Neural cell (in vitro differentiated cells): ENCODE measurements around the gene SDK1. TPM values are rescaled to one million over a fixed set of nuclear protein-coding genes. Genes with fewer than 3 reads are reported as not detected.

ENCODE experiments used
- H2AFZ ChIP-seq: fragments of 200-600, 300-800 bp; sonication (generic), shearing (Covaris generic); 2 replicates; pipeline ENCODE4 v1.6.0; 2014; ENCODE audit warnings: low read depth, mild to moderate bottlenecking, antibody characterized with exemption, low read length, moderate library complexity
- H3F3A ChIP-seq: fragments of 200-600 bp; shearing (Covaris generic); 2 replicates; pipeline ENCODE4 v1.6.1; 2016; ENCODE audit warnings: mild to moderate bottlenecking, moderate library complexity, mixed read lengths, antibody characterized with exemption, low read length; ENCODE audit not compliant: insufficient read depth, poor library complexity, severe bottlenecking
- H3K27ac ChIP-seq: fragments of 200-600, 300-800 bp; sonication (generic), shearing (Covaris generic); 2 replicates; pipeline ENCODE4 v1.5.1; 2014; ENCODE audit warnings: mild to moderate bottlenecking, low read length, moderate library complexity
- H3K27me3 ChIP-seq: fragments of 300-800, 200-600 bp; sonication (generic), shearing (Covaris generic); 2 replicates; pipeline ENCODE4 v1.6.0; 2014; ENCODE audit warnings: mild to moderate bottlenecking, low read depth, low read length, moderate library complexity; ENCODE audit not compliant: insufficient read depth
- H3K36me3 ChIP-seq: fragments of 300-800, 200-600 bp; sonication (generic), shearing (Covaris generic); 2 replicates; pipeline ENCODE4 v1.5.1; 2014; ENCODE audit warnings: mild to moderate bottlenecking, antibody characterized with exemption, low read length, moderate library complexity; ENCODE audit not compliant: insufficient read depth
- H3K4me2 ChIP-seq: fragments of 300-800, 200-600 bp; sonication (generic), shearing (Covaris generic); 2 replicates; pipeline ENCODE4 v1.6.0; 2014; ENCODE audit warnings: mild to moderate bottlenecking, low read length
- H3K4me3 ChIP-seq: fragments of 300-800, 200-600 bp; sonication (generic), shearing (Covaris generic); 2 replicates; pipeline ENCODE4 v1.5.1; 2014; ENCODE audit warnings: mild to moderate bottlenecking, low read length, moderate library complexity
- H3K79me2 ChIP-seq: fragments of 200-600 bp; shearing (Covaris generic); replicated peaks from 2 replicates; pipeline ENCODE4 v1.6.0; 2014; ENCODE audit warnings: mild to moderate bottlenecking, low read length, moderate library complexity; ENCODE audit not compliant: insufficient read depth
- H3K9ac ChIP-seq: fragments of 300-800, 200-600 bp; sonication (generic), shearing (Covaris generic); 2 replicates; pipeline ENCODE4 v1.6.1; 2016; ENCODE audit warnings: mild to moderate bottlenecking, low read length, mixed read lengths
- H3K9me2 ChIP-seq: fragments of 200-600 bp; shearing (Covaris generic); 2 replicates; pipeline ENCODE4 v1.6.1; 2016; ENCODE audit warnings: mild to moderate bottlenecking, low read length, mixed read lengths; ENCODE audit not compliant: insufficient read depth
- H3K9me3 ChIP-seq: fragments of 200-600, 300-800 bp; sonication (generic), shearing (Covaris generic); 2 replicates; pipeline ENCODE4 v1.6.1; 2016; ENCODE audit warnings: mild to moderate bottlenecking, mixed run types, low read length, moderate library complexity, mixed read lengths
- H4K20me1 ChIP-seq: fragments of 200-600 bp; shearing (Covaris generic); 2 replicates; pipeline ENCODE4 v1.6.1; 2016; ENCODE audit warnings: mild to moderate bottlenecking, mixed run types; ENCODE audit not compliant: insufficient read depth
- EP300 ChIP-seq: fragments of 450-650 bp; conservative IDR thresholded peaks from 2 replicates; pipeline ENCODE4 v1.6.1; 2014; ENCODE audit warnings: antibody characterized with exemption, mild to moderate bottlenecking, moderate library complexity; ENCODE audit not compliant: poor library complexity, severe bottlenecking
- EZH2 ChIP-seq: fragments of 200-600, 300-800 bp; shearing (Covaris generic), sonication (generic); IDR thresholded peaks from 2 replicates; pipeline ENCODE4 v1.6.1; 2014; ENCODE audit warnings: antibody characterized with exemption, low read length, borderline replicate concordance, mild to moderate bottlenecking; ENCODE audit not compliant: insufficient read depth, poor library complexity, severe bottlenecking
- MXI1 ChIP-seq: fragments of 450-650 bp; conservative IDR thresholded peaks from 2 replicates; pipeline ENCODE4 v1.6.1; 2014; ENCODE audit warnings: antibody characterized with exemption, mild to moderate bottlenecking; ENCODE audit not compliant: poor library complexity, severe bottlenecking
- POLR2AphosphoS5 ChIP-seq: IDR thresholded peaks from 2 replicates; pipeline ENCODE4 v1.6.1; 2012
- RAD21 ChIP-seq: fragments of 450-650 bp; conservative IDR thresholded peaks from 2 replicates; pipeline ENCODE4 v1.6.1; 2014; ENCODE audit warnings: antibody characterized with exemption, mild to moderate bottlenecking, moderate library complexity
- REST ChIP-seq: IDR thresholded peaks from 2 replicates; pipeline ENCODE4 v1.6.1; 2012; ENCODE audit warnings: borderline replicate concordance
- SMC3 ChIP-seq: fragments of 450-650 bp; conservative IDR thresholded peaks from 2 replicates; pipeline ENCODE4 v1.6.1; 2014; ENCODE audit warnings: antibody characterized with exemption, mild to moderate bottlenecking, moderate library complexity; ENCODE audit not compliant: poor library complexity
- TAF1 ChIP-seq: IDR thresholded peaks from 2 replicates; pipeline ENCODE4 v1.6.1; 2012; ENCODE audit warnings: low read depth
- polyA plus RNA-seq: library from polyadenylated mRNA; depleted of rRNA; stranded (reverse); fragments of >200 nt; gene quantifications from 2 replicates; pipeline ENCODE4 v1.2.3, GENCODE V29; 2014
- TF ChIP-seq, protein P1 (sequence below): fragments of 450-650 bp; IDR thresholded peaks from 2 replicates; pipeline ENCODE4 v1.5.1; 2014; ENCODE audit warnings: antibody characterized with exemption, mild to moderate bottlenecking, moderate library complexity; ENCODE audit not compliant: poor library complexity, severe bottlenecking

The SDK1 gene
- polyA plus RNA-seq, 1 donor from 2014 or later, result 2.7 TPM

DNA sequence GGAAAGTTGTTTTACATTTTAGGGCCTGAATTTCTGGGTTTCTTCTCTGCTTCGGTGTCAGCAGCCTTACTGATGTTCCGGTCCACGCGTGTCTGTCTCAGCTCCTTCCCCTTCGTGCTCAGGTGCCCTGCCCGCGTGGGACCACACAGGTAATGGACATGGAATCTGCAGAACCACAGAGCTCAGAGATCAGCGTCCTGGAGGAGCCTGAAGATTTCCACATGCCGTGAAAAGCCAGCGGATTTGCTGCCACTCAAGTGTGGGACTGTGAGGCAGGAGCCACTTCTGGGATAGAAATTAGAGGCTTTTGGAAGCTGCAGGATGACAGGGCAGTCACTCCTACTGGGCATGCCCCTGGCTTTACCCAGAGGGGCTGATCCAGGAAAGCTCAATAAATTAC lies 714.9 kb downstream of the SDK1 start:
- no peaks in the 10 kb centered on the region for H3K79me2 ChIP-seq
- no peaks in the 10 kb centered on the region for H3K36me3 ChIP-seq
- no peak overlapping the region for H3K4me2 ChIP-seq
- H3K9me2 ChIP-seq, result no peaks in the 10 kb centered on the region
- H3K9ac ChIP-seq, result no peak overlapping the region
- no peak overlapping the region for H2AFZ ChIP-seq
- peaks cover 3% of the 10 kb centered on the region for H3K9me3 ChIP-seq
- no peaks in the 10 kb centered on the region for H3K27me3 ChIP-seq
- H3K4me3 ChIP-seq, result no peak overlapping the region
- TF ChIP-seq TAF1 (no peak), POLR2AphosphoS5 (no peak), RAD21 (no peak), MXI1 (no peak), EZH2 (no peak), EP300 (no peak), SMC3 (no peak), REST (no peak)
- TF ChIP-seq, protein P1, sequence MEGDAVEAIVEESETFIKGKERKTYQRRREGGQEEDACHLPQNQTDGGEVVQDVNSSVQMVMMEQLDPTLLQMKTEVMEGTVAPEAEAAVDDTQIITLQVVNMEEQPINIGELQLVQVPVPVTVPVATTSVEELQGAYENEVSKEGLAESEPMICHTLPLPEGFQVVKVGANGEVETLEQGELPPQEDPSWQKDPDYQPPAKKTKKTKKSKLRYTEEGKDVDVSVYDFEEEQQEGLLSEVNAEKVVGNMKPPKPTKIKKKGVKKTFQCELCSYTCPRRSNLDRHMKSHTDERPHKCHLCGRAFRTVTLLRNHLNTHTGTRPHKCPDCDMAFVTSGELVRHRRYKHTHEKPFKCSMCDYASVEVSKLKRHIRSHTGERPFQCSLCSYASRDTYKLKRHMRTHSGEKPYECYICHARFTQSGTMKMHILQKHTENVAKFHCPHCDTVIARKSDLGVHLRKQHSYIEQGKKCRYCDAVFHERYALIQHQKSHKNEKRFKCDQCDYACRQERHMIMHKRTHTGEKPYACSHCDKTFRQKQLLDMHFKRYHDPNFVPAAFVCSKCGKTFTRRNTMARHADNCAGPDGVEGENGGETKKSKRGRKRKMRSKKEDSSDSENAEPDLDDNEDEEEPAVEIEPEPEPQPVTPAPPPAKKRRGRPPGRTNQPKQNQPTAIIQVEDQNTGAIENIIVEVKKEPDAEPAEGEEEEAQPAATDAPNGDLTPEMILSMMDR, result no peak
- H3F3A ChIP-seq, result no peaks in the 10 kb centered on the region
- H3K27ac ChIP-seq, result no peak overlapping the region
- H4K20me1 ChIP-seq, result no peaks in the 10 kb centered on the region

DNA sequence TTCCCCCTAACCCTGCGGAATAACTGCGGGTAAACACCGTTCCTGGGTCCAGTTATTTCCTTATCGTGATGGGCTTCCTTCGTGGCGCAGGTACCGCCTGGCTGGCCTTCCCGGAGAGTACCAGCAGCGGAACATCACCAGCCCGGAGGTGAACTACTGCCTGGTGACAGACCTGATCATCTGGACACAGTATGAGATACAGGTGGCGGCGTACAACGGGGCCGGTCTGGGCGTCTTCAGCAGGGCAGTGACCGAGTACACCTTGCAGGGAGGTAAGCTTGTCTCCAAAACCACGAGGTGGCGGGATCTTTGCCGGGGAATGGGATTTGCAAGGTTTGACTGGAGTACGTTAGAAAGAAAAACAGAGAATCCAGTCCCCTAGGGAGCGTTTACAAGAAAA lies 716.0 kb downstream of the SDK1 start:
- Histone ChIP-seq H3K9me3 (peaks cover 6% of the 10 kb centered on the region), H3K27me3 (no peaks in the 10 kb centered on the region), H2AFZ (no peak overlapping the region), H4K20me1 (no peaks in the 10 kb centered on the region), H3K4me3 (no peak overlapping the region), H3K9me2 (no peaks in the 10 kb centered on the region), H3K9ac (no peak overlapping the region), H3K27ac (no peak overlapping the region), H3K4me2 (no peak overlapping the region), H3F3A (no peaks in the 10 kb centered on the region), H3K79me2 (no peaks in the 10 kb centered on the region), H3K36me3 (no peaks in the 10 kb centered on the region)
- TF ChIP-seq EZH2, result no peak
- TF ChIP-seq MXI1, result no peak
- TF ChIP-seq TAF1, result no peak
- TF ChIP-seq RAD21, result no peak
- no peak for TF ChIP-seq REST
- TF ChIP-seq SMC3, result no peak
- TF ChIP-seq EP300, result no peak
- TF ChIP-seq, protein P1, result no peak
- no peak for TF ChIP-seq POLR2AphosphoS5
